HG03103 (cell line): Measurements from ENCODE around the gene SLC41A2.
"Not testable (repeated sequence)": the region's sequence is repeated elsewhere in the genome, so short reads cannot be mapped to it uniquely, and the experiment has no call there.

Experiments
- ATAC-seq: cut with Tn5 transposase; IDR thresholded peaks from one replicate; pipeline ENCODE4 v1.9.1; 2021; ENCODE audit warnings: low read depth; ENCODE audit not compliant: unreplicated experiment

SLC41A2 gene, protein sequence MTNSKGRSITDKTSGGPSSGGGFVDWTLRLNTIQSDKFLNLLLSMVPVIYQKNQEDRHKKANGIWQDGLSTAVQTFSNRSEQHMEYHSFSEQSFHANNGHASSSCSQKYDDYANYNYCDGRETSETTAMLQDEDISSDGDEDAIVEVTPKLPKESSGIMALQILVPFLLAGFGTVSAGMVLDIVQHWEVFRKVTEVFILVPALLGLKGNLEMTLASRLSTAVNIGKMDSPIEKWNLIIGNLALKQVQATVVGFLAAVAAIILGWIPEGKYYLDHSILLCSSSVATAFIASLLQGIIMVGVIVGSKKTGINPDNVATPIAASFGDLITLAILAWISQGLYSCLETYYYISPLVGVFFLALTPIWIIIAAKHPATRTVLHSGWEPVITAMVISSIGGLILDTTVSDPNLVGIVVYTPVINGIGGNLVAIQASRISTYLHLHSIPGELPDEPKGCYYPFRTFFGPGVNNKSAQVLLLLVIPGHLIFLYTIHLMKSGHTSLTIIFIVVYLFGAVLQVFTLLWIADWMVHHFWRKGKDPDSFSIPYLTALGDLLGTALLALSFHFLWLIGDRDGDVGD

DNA sequence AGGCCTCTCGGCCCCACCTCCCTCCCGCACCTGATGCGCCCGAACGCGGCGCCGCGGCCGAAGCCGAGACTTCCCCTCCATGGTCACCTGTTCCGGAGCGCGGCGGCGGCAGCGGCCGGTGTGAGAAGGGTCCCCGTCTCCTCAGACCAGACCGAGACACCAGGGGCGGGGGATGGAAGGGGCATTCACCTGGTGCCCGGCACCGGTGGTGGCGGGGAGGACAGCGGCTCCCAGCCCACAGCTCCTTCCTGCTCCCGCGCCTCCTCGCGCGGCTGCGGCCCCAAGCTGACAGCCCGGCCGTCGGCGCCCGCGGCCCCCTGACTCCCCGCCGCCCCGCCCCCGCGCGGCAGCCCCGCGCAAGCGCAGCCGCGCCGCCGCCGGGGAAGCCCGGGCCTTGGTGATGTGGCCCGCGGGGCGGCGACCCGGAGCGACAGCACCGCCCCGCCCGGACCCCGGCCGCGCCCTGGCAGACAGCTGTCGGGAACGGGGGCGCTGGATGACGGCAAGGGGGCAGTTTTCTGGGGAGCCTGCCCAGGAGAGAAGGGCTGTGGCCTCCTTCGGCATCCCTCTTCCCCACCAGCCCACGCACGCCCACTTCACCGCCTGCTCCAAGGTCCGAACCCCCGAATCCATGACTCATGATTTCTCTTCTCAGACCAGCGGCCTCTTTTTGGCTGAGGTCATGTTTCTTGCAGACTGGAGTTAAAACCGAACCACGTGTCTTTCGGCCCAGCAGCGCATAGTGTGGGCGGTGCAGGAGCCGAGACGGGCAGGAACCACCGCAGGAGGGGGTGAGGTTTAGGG lies at the start of gene SLC41A2:
TSS of gene SLC41A2 (minus strand) at position 290 of the 804 bp plus-strand sequence. CDS start 29,763 bp downstream, outside the sequence.
- peak; percentile 72 for ATAC-seq

DNA sequence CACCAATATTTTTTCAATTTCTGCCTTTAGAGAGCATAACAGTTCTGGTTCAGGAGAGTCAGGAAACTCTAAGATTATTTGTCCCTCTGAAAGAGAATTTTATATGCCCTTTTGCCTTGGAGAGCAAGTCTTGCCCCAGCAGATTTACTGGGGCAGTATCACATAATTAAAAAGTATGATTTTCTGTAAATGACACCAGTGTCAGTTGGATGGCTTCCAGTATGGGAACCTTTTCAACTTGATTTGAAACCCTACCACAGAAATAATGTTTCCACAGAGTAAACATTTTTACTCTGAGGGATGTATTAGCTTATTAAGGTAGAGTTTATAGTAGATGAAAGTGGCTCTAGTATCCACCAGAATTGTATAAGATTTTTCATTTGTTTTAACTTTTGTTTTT lies 43.4 kb upstream of the SLC41A2 start:
- ATAC-seq = no peak

DNA sequence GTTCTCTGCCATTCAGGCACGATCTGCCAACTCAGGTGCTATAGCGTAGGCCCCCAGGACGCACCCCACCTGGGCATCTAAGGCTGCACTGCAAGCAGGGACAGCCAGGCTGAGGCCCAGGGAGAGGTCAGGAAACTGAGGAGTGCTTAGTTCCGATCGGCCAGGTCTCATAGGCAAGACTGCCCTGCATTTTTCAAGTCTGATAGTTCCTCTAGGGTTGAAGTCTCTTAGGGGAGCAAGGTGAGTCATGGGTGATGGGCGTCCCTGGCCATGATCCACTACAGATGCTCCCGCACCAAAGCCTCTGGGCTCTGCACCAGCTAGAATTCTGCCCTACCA lies 41.2 kb upstream of the SLC41A2 start:
- no peak for ATAC-seq

DNA sequence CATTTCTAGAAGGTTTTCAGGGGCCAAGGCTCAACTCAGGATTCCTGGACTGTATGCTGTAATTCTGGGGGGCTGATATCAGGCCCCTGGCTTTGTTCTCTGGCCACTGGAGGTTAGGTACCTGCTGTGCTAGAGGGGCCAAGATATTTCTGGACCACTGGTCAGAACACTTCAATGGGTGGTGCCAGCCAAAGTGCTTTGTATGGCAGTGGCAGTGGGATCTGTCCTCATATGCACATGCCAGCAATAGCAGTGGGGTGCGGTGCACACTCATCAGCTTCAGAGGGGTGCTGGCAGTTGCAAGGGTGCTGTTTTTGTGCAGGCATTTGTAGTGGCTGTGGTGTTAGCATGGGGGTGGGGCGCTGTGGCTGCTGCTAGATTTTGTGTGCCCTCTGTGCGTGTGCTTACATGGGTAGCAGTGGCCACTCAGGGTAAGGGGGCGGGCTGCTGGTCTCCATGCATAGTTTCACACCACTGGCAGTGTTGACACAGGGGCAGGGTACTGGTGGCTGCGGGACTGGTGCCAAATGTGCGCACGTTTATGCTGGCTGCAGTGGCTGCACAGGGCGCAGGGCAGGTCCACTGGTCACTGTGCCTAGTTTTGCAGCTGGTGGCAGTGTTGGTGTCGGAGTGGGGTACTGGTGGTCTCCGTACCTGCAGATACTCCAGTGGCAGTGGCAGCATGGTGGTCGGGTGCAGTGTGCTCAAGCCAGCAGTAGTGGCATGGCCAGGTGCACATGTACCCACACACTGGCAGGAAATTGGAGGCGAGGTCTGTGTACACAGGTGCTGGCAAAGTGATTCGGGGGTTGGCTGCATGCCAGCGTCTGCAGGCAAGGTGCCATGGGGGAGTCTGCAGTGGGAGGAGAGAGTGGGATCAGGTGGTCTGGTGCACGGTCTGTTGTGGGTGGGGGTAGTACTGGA lies 40.6 kb upstream of the SLC41A2 start:
- no peak for ATAC-seq

DNA sequence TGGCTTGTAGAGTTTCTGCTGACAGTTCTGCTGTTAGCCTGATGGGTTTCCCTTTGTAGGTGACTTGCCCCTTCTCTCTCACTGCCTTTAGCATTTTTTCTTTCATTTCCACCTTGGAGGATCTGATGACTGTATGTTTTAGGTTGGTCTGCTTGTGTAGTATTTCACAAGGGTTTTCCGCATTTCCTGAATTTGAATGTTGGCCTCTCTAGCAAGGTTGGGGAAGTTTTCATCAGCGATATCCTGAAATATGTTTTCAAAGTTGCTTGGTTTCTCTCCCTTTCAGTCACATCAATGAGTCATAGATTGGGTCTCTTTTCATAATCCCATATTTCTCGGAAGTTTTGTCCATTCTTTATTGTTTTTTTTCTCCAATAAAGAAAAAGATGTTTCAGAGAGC lies 39.5 kb upstream of the SLC41A2 start:
- no peak for ATAC-seq

DNA sequence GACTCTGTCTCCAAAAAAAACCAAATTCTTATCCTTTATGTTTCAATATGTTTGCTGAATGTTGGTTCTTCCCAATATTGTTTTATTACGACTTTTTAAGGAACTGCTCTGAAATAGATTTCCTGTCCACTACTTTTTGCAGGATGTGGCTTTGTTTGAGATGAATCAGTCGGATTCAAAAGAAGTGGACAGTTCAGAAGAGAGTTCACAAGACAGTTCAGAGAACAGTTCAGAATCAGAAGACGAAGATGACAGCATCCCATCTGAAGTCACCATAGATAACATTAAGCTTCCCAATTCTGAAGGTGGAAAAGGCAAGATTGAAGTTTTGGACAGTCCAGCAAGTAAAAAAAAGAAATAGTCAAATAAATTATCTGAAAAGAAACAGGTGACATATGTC lies 36.2 kb upstream of the SLC41A2 start:
- no peak for ATAC-seq

DNA sequence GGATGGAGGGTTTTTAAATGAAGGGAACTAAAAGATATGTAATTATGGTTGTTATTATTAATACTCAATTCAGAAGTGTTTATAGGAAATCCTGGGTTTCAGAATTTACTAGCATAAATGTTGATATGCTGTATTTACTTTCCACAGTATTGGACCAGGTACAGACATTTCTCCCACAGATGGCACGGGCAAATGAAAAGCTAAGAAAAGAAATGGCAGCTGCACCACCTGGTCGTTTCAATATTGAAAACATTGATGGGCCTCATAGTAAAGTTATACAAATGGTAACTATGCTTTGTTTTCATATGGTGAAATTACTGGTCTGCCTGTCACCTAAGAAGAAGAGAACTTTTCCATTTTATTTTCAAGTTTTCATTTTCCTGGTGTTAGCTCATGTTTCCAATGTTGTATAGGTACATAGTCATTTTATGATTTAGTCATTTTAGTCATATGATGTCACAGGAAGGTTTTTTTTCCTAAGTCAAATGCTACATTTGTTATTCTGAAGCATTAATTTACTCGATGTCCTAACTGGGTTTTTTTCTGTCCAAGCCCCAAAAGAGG lies 33.6 kb upstream of the SLC41A2 start:
- no peak for ATAC-seq

DNA sequence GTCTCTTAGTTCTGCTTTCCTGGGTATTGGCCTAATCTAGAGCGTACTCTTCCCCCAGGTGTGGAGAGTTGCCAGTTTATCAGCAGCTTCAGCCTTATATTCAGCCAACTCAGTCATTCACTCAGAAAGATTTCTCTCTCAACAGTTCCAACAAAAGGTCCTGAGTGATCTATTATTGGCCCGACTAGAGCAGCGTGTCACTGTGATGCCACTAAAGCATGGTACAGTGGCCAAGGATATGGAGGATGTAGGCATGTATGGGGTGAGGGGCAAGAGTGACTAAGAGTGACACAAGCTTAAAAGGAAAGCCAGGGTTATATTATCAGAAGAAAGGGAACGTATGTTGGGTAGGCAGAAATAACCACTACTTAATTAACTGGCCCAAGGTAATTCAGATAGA lies 32.9 kb upstream of the SLC41A2 start:
- ATAC-seq = no peak

DNA sequence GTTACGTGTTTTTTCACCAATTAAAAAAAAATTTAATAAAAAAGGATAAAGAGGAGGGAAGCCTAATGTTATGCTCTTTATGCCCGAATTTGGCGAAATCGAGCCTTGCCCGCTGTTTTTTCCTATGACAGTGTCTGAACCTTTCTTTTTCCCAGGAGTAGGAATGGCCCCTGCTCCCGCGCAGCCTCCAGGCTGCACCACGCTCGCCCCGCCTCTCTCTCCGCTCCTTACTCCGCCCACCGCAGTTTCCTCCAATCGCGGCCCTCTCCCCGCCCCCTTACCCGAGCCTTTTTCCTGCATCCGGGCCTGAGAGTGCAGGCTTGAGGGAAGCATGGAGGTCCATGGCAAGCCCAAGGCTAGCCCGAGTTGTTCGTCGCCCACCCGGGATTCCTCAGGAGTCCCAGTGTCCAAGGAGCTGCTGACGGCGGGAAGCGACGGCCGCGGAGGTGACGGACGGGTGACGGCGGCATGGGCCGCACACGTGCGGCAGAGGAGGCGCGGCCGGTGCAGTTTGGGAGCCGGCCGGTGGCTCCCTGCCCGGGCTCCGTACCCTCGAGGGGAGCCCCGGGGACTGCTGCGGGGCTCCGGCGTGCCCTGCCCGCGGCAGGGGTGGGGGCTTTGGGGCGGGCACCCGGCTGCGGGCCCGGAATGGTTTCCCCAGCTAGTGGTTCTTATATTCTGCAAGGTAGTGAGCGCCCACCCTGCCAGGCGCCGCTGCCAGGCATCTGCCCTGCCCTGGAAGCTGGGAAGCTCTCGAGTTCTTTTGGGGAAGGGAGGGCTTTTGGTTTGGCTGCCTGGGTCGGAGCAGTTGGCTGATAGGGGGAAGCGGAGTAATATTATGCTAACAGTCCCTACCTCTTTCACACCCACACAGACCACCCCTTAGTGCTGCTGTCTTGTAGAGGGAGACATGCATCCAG lies 28.2 kb upstream of the SLC41A2 start, which contains the start of gene NOPCHAP1:
TSS of gene NOPCHAP1 (plus strand) at position 295 of the 920 bp plus-strand sequence. CDS start at position 332, 37 bp downstream.
- ATAC-seq = peak; percentile 91

DNA sequence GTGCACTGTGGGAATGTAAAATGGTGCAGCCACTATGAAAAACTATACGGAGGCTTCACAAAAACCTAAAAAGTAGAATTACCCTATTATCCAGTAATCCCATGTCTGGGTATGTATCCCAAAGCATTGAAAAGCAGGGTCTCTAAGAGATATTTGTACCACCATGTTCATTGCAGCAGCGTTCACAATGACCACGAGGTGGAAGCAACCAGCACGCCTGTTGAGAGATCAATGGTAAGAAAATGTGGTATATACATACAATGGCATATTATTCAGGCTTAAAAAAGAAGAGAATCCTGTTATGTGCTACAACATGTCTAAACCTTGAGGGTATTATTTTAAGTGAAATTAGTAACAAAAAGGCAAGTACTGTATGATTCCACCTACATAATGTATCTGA lies 27.1 kb upstream of the SLC41A2 start:
- no peak for ATAC-seq

DNA sequence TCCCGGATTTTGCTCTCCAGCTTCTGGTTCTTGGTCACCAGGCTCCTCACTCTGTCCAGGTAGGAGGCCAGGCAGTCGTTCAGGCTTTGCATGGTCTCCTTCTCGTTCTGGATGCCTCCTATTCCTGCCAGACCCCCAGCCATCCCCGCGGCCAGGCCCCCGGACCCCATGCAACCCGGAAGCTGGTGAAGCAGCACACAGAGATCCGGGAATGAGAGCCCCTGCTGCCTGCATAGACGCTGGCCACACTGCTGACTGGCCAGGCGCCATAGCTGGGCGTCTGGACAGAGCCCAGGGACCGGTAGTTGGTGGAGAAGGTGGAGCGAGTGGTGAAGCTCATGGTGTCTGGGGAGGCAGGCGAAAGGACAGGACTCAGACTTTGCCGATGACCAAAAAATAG lies 19.6 kb upstream of the SLC41A2 start:
- not testable (repeated sequence) for ATAC-seq

DNA sequence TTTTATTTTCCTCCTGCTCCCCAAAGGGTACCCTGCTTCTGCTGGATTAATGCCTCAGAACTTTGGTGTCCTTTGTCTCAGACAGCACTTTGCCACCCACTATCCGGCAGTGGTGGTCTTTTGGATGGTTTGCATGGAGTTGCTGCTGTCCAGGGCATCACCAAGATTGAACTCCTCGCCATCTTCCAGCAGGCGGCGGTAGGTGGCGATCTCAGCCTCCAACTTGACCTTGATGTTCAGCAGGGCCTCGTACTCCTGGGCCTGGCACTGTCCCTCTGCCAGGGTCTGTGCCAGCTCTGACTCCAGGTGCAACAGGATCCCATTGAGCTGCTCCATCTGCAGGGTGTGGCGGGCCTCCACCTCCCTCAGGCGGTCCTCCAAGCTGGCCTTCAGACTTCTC lies 18.6 kb upstream of the SLC41A2 start:
- ATAC-seq = no peak

DNA sequence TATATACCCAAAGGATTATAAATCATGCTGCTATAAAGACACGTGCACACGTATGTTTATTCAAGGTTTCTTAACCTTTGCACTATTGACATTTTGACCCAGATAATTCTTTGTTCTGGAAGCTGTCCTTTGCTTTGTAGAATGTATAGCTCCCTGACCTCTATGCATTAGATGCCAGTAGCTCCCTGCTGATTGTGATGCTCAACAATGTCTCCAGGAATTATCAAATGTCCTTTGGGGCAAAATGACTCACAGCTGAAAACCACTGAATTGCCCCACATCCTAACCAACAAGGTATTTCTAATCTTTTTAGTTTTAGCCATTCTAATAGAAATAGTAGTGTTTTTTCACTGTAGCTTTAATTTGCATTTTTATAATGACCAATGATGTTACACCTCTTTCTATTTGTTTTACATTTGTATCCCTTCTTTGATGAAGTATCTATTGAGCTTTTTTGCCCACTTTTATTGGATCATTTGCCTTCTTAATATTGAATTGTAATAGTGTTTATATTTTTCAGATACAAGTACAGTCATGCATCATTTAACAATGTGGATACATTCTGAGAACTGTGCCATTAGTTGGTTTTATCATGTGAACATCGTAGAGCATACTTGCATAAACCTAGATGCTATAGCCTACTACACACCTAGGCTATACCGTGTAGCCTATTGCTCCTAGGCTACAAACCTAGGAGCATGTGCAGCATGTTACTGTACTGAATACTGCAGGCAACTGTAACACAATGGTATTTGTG lies 17.7 kb upstream of the SLC41A2 start:
- no peak for ATAC-seq

DNA sequence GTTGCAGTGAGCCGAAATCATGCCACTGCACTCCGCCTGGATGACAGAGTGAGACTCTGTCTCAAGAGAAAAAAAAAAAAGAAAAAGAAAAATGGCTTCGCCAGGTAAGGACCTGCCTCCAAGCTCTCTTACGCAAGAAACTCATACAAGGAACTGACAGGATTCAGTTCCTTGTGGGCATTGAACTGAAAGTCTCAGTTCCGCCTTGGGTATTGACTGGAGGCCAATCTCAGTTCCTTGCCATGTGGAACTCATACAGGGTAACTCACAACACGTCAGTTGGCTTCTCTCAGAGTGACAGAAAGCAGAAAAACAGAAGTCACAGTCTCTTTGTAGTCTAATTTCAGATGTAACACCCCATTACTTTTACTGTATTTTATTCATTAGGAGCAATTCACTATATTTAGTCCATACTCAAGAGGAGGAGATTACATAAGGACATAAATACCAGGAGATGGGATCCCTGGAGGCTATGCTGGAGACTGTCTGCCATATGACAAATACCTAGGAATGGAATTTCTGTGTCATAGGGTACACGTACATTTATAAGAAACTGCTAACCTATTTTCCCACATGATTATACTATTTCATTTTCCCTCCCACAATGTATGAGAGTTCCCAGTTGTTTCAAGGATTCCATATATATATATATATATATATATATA lies 16.7 kb upstream of the SLC41A2 start:
- ATAC-seq = peak; percentile 99

DNA sequence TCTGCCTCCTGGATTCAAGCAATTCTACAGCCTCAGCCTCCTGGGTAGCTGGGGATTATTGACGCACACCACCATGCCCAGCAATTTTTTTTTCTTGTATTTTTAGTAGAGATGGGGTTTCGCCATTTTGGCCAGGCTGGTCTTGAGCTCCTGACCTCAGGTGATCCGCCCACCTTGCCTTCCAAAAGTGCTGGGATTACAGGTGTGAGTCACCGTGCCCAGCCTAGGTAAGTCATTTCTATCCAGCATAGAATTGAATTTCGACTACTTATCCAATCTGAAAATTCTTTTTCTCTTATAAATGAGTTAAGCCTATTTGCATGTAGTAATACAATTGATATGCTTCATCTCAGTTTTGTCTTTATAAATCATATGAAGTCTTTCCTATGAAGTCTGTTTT lies 15.2 kb upstream of the SLC41A2 start:
- ATAC-seq = no peak

DNA sequence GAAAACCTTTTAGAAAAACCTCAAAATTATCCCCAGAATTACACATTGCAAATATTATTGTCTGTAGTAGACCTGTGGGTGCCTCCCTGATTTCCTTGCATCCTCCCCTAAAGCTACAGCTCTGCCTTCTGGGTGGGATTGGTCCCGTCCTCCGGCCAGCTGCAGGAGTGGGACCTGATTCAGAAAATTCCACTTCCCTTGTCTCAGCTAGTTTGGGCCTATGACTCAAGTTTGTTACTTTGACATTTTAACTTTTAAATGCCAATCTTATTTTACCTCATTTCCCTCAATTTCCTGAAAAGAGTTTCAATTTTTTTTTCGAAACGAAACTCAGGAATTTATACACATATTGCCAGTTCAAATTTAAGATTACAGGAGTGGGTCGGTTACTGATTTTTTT lies 13.2 kb upstream of the SLC41A2 start:
- no peak for ATAC-seq

DNA sequence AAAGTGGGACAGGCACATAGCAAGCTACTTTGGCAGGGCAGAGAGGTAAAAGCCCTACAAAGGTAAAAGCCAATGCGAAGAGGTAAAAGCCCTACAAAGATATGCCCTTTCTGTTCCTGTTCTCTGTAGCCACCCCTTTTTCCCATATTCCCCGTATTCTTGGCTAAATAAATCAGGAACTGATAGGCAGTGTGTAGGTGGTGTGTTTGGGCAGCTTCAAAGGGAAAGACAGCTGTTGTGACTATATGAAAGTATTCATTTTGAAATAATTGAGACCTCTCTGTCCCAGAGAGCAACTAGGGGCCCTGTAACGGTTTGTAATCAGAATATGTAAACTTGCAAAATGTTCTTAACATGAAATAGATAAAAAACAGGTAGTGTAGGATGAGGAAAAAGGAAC lies 11.3 kb upstream of the SLC41A2 start:
- ATAC-seq = no peak

DNA sequence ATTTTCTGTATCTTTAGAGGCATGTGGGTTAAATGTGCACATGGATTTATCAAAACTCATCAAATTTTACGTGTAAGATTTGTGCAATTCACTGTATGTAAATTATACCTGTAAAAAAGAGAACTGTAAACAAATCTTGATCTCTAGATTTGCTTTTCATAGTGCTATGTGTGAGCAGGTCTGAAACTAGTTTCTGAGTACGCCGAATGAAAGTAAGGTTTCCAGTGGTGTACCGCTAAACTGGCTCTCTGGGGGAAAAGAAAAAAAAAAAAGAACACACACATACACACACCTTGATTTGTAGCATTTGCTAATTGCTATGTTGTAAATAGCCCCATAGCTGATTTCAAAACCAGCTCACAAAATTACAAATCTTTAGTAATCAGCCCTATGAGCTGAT lies 8.6 kb upstream of the SLC41A2 start:
- ATAC-seq = no peak
